Epithelial cell of prostate (primary cell): ENCODE results near the gene ANXA9.

Experiments
- DNase-seq: peaks from one replicate; pipeline ENCODE4 v3.0.0-alpha.2; 2011; ENCODE audit warnings: low read depth, low spot score
- H3K27ac ChIP-seq: fragments of 450-650 bp; 2 replicates; pipeline ENCODE4 v1.5.1; 2017; ENCODE audit warnings: mild to moderate bottlenecking

Gene ANXA9, protein sequence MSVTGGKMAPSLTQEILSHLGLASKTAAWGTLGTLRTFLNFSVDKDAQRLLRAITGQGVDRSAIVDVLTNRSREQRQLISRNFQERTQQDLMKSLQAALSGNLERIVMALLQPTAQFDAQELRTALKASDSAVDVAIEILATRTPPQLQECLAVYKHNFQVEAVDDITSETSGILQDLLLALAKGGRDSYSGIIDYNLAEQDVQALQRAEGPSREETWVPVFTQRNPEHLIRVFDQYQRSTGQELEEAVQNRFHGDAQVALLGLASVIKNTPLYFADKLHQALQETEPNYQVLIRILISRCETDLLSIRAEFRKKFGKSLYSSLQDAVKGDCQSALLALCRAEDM

DNA sequence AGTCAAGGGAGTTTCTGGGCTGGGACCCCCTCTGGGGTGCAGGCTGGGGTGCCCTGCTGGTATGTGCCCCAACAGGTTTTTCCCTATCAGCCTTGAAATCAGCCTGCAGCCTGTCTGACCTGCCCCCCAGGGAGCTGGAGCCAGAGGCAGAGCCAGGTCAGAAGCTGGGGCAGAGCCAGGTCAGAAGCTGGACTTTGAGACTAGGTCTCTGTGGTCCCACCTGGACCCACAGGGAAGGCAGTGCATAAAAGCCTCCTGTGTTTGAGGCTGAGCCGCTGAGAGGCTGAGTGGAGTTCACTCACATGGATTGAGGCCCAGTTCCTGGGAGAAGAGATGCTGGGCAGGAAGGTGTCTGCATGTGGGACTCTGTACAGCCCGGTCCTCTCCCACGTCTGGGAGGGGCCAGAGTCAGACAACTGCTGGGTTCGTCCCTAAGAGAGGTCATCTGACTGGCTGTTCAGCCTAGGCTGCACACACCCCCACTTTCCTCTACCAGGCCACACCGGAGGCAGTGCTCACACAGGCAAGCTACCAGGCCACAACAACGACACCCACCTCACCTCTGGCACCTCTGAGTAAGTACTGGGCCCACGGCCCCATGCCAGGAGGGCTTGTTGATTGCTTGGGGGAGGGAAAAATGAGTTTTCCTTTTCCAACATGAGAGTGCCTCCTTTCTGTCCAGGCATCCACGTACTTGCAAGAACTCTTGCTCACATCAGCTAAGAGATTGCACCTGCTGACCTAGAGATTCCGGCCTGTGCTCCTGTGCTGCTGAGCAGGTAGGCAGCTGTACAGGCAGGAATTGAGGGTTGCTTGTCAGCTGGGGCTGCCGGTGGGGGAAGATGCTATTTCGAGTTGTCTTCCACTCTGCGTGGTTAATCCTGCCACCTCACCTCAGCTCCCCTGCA lies at the start of gene ANXA9:
ANXA9 (plus strand) TSS at position 488 of the 908 bp plus-strand sequence. CDS start 814 bp downstream, outside the sequence.
- DNase-seq: no peak
- peak within 1 kb of the TSS; percentile 84 for H3K27ac ChIP-seq

DNA sequence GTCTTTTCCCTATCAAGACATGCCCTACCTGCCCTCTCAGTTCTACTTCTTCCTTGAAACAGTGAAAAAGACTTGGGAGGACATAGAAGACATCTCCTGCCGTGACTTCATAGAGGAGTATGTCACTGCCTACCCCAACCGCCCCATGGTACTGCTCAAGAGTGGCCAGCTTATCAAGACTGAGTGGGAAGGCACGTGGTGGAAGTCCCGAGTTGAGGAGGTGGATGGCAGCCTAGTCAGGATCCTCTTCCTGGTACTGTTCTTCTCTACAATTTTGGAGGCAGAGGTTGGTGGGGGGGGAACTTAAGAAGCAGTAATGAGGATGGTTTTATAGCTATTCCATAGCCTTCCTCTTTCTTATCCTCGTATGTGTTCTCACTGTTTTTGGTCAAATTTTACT lies 37.2 kb upstream of the ANXA9 start:
- no peak overlapping the region for H3K27ac ChIP-seq
- DNase-seq: no peak

DNA sequence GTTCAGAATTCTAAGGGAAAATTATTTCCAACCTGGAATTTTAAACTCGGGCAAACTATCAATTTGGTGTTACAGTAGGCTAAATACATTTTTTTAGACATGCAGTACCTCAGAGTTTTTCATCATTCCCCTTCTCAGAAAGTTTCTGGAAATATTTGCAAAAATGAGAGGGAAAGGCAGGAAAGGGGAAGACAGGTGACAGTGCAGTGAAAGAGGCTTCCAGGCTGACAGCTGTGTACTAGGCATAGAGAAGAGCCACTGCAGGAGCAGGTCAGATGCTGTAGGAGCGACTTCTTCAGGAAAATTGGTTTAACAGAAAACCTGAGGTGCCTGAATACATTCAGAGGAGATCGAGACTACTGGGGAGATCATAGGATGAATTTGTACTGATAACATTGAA lies 27.4 kb upstream of the ANXA9 start:
- no peak for DNase-seq
- H3K27ac ChIP-seq: no peak overlapping the region

DNA sequence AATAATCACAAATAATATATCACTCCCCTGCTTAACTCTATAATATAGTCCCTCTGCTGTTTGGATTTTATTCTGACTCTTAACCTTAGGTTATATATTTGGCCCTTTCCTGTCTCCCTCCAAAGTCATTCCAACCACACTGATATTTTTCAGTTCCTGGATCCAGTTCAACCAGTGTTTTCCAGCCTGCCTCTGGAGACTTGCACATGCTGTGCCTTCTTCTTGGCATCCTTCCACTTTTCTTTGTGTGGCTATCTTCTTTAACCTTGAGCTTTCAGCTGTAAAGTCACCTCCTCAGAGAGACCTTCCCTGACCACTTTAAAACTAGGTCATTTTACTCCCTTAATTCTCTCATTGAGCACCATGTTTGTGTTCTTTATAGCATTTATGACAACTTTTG lies 26.8 kb upstream of the ANXA9 start:
- H3K27ac ChIP-seq: no peak overlapping the region
- no peak for DNase-seq

DNA sequence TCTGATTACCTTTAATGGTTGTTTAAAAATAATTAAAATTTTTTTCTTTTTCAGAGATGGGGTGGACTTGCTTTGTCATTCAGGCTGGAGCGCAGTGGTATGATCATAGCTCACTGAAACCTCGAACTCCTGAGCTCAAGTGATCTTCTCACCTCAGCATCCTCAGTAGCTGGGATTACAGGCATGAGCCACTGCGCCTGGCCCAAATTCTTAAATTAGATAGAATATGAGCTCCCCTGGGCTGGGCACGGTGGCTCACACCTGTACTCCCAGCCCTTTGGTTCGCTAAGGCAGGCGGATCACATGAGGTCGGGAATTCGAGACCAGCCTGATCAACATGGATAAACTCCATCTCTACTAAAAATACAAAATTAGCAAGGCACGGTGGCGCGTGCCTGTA lies 24.4 kb upstream of the ANXA9 start:
- DNase-seq: no peak
- H3K27ac ChIP-seq: no peak overlapping the region

DNA sequence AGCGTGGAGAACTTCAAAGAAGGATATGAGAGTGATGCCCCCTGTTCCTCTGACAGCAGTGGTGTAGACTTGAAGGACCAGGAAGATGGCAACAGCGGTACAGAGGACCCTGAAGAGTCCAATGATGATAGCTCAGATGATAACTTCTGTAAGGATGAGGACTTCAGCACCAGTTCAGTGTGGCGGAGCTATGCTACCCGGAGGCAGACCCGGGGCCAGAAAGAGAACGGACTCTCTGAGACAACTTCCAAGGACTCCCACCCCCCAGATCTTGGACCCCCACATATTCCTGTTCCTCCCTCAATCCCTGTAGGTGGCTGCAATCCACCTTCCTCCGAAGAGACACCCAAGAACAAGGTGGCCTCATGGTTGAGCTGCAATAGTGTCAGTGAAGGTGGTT lies 21.4 kb upstream of the ANXA9 start:
- H3K27ac ChIP-seq: no peak overlapping the region
- DNase-seq: no peak

- no peak for DNase-seq
- H3K27ac ChIP-seq: no peak overlapping the region
Observed at GRCh38 chr1:150961756-150962155, 20.3 kb upstream of the ANXA9 start.

DNA sequence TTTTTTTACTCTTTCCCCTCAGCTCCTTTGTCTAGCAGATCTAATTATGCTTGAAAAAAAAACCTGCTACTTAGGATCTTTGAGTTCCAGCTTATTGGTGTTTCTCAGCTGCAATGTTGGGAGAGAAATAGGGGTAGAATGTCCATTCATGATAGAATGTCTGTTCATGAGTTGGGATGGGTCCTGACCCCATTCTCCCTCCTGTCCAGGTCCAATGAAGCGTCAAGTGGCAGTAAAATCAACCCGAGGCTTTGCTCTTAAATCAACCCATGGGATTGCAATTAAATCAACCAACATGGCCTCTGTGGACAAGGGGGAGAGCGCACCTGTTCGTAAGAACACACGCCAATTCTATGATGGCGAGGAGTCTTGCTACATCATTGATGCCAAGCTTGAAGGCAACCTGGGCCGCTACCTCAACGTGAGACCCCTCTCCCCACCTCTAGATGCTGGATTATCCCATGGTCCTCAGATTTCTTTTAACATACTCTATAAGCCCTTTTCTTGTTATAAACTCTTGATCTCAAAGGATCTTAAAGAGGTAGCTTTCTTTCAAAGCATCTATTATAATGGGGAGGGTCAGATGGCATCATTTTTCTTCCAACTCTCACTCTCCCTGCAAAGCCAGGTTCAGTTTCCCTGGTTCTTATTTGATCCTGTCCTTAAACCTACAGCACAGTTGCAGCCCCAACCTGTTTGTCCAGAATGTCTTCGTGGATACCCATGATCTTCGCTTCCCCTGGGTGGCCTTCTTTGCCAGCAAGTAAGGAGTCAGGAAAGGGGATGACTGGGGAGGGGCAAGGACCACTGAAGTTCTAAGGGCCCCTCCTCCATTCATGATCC lies 18.6 kb upstream of the ANXA9 start:
- DNase-seq: no peak
- H3K27ac ChIP-seq: no peak overlapping the region

- H3K27ac ChIP-seq: no peak overlapping the region
- no peak for DNase-seq
Observed at GRCh38 chr1:150964164-150964489, 18.0 kb upstream of the ANXA9 start.

- no peak for DNase-seq
- H3K27ac ChIP-seq: no peak overlapping the region
Observed at GRCh38 chr1:150965605-150966004, 16.5 kb upstream of the ANXA9 start.

DNA sequence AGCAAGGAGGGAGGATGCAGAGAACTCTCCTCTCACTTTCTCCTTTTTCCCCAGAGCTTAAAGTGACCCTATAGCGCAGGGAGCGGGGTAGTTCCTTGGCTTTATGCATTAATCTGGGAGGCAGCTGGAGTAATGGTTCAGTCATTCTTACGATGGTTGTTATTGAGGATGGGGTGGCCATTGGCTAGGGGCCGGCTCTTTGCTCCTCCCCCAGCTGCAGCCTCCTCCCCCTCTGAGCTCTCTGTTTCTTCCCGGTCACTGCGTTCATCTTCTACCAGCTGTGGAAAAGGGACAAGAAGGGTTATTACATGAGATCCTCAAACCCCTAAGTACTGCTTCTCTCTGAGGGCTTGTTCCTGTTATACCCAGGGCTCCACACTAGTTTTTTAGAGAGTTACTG lies 16.1 kb upstream of the ANXA9 start:
- no peak overlapping the region for H3K27ac ChIP-seq
- no peak for DNase-seq

DNA sequence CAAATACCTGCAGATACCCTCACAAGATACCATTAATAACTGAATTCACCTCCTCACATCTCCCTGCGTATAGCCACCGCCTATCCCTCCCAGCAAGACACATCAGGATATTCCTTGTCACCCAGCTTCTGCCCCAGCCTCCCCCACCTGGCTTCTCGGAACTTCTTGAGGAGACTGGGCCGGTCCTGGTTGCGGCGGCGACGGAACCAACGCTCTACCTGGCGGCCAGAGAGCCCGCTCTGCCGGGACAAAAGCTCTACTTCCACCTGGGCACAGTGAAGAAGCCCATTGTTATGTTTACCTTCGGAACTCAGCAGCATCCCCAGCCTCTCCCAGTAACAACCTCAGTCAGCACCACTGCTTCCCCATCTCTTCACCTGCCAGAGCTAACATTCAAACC lies 14.2 kb upstream of the ANXA9 start:
- DNase-seq: no peak
- no peak overlapping the region for H3K27ac ChIP-seq

DNA sequence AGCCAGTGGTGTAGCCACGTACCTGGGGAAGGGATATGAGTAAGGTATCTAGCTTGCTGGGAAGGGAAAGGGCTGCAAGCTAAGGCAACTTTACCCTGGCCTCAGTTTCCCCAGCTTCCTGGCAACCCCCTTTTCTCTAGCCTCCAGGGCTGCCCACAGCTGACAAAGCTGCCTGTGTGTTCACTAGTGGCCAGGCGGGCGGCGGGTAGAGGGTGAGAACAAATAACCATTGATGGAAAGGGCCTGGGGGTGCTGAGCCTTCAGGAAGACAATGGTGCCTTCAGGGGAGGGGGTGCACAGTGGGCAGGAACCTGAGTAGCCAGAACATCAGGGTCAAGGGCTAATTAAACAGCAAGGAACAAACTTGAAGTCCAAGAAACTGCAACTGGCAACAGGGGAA lies 13.6 kb upstream of the ANXA9 start:
- no peak overlapping the region for H3K27ac ChIP-seq
- no peak for DNase-seq

GRCh38 chr1:150969626-150970025 lies 12.5 kb upstream of the ANXA9 start:
- DNase-seq: no peak
- H3K27ac ChIP-seq: no peak overlapping the region

DNA sequence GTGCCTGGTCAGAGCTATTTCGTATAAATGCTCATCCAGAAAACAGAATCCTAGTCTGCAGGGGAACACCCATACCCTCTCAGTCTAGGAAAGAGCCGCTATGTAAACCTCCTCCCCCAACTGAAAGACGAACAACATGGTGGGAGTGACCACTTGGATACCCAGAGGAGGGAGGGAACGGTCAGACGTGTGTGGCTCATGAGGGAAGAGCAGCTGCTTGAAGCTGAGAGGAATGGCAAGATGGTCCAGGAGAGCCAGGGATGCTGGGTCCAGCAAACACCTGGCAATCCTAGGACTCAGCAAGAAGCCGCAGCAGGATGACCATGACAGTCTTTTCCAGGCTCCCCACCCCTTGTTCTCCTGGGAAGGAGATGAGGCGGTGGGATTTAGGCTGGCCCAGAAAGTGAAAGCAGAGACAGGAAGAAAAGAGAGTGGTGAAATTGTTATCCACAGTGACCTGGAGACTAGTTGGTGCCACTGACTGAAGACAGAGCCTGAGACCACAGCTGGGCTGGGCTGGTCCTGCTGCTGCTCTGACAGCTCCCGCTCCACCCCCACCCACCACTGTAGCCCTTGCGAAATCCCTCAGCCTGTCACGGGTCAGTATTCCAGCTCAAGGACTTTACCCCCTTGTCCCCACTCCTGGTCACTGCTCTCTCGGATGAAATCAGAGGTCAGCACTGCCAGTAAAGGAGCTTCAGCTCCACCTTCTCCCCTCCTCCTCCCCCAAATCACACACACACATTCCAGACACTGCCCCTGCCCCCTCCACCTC lies 11.1 kb upstream of the ANXA9 start:
- DNase-seq: no peak
- H3K27ac ChIP-seq: no peak overlapping the region

GRCh38 chr1:150971583-150972416 lies 10.3 kb upstream of the ANXA9 start:
- no peak overlapping the region for H3K27ac ChIP-seq
- no peak for DNase-seq

- DNase-seq: no peak
- no peak overlapping the region for H3K27ac ChIP-seq
Observed at GRCh38 chr1:150972417-150972940, 9.6 kb upstream of the ANXA9 start.

DNA sequence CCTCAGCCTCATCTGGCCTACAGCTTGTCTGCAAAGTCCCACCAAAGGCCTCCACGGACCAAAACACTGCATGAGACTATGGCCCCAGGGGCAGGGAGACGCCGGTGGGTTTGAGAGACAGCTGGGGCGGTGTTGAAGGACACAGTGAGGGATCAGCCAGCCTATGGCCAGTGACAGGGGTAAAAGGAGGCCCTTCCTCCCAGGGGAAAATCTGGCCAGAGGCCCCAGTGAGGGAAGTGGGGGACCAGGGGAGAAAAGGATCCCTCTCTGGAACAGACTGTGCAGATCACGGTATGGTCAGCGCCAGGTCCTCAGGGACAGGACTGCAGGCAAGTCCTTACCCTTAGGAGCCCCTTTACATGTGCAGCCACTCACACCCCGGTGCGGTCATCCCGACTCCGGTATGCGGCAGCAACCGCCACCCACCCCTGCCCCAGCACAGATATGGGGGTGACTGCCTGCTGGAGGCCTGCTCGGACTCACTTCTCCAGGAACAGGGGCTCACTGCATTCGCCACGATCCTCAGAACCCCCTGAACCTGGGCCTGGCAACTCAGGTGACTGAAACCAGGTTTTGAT lies 8.7 kb upstream of the ANXA9 start:
- DNase-seq: no peak
- peak overlapping the region; percentile 60 for H3K27ac ChIP-seq
